Activated T-helper 1 cell treated with anti-CD3 and anti-CD28 coated beads, Interleukin-2, amount 50 U/mL, for 16 hours (primary cell): ENCODE results near the gene ATP2B1.

ENCODE experiments used
- DNase-seq, 2 donors: peaks; one replicate each; pipeline ENCODE4 v3.0.0-alpha.2; 2020; ENCODE audit warnings: low read depth in 1 of 2, low spot score in 1 of 2

ATP2B1 gene

DNA sequence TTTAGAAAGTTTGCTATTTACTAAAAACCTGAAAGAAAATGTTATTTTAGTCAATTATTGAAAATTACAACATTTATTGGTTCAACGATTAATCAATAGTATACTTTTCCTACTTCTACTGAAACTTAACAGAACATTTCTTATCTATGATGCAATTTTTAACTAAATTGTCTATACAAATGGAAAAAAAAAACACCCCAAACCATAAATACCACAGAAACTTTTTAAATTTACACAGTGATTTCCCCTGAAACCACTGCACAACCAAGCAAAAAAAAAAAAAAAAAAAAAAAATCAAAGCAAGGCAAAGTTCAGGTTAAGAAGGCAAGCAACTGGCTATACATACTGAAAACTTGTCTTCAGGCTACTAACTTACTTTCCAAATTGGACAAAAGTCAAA, 110.9 kb downstream of the ATP2B1 start:
- no peak for DNase-seq

DNA sequence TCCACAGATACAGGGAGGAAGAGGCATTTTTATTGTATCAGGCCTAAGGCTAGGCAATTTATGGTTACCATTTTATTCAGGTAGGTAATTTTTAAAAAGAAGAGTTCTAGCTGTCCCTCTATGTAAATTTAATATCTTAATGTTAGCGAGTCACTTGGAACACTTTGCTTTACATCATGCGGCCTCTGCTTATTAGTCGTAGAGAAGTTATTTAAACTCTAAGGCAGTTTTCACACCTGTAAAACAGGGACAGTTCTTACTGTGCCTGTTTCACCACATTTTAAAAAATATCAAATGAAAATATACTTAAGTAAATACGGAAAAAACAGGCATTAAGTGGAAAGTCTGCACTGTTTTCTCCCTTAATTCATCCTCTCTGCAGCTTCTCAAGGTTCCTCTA, 111.4 kb downstream of the ATP2B1 start:
- no peak for DNase-seq

DNA sequence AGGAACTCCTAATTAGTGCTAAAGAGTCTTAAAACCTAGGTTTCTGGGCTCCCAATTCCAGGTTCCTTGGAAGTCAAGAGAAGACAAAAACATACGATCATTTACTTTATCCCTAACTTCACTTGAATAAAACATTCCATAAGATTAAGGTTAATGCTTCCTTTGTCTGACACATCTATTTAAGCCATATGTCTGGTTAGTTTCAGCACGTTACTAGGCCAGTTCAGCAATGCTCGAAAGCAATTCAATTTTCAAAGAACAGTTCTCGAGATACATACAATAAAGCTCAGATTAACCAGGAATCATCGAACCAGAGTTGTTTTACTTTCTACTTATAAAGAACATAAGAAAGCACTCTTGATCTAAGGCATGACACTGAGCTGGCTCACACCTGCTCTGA, 114.8 kb downstream of the ATP2B1 start:
- no peak for DNase-seq

DNA sequence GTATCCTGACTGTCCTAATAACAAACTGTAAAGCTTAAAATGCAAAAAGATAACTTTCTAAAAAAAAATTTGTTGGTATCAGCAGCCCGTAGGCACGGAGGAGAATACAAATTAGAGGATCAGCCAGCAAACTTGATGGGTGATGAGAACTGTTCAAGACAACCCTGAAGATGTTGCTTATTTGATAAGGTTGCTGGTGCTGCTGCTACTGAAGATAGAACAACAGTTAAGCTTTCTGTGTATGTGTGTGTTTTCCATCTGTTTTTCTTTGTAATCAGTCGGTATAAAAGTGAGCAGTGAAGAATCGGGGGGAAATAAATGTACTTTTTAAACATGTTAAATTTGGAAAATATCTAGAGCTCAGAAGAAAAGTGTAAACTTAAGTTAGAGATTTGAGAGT, 115.4 kb downstream of the ATP2B1 start:
- no peak for DNase-seq

DNA sequence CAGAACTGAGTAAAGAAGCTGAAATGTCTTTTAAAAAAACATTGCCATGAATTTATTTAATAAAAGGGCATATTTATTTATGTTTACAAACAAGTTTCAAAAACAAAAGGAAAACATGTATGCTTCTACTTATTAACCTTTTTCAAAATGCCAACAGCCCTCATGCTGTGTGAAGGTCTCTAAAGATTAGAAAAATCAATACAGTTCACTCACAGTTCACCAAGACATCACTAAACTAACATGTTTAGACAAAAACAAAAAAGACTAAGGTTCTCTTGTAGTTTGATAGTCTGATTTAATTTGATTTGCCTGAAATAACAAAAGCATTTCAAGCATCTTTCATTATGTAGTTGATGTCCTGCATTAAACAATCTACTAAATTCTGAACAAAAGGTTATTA, 118.9 kb downstream of the ATP2B1 start:
- no peak for DNase-seq

DNA sequence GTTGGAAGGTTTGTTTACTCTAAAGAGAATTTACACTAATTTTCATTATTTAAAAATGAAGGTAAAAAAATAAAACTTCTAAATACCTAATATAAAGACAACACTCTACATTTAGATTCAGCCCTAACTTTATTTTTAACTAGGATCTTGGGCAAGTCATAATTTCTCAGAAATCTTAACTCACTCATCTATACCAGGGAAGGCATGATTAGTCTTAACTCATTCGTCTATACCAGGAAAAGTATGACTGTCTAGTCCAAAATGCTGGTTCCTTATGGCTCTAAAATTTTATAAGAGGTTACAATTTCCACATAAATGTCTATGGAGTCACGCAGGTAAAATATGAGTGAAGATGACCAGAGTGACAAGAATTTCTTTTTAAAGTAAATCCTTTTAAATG, 130.1 kb downstream of the ATP2B1 start:
- DNase-seq = no peak

DNA sequence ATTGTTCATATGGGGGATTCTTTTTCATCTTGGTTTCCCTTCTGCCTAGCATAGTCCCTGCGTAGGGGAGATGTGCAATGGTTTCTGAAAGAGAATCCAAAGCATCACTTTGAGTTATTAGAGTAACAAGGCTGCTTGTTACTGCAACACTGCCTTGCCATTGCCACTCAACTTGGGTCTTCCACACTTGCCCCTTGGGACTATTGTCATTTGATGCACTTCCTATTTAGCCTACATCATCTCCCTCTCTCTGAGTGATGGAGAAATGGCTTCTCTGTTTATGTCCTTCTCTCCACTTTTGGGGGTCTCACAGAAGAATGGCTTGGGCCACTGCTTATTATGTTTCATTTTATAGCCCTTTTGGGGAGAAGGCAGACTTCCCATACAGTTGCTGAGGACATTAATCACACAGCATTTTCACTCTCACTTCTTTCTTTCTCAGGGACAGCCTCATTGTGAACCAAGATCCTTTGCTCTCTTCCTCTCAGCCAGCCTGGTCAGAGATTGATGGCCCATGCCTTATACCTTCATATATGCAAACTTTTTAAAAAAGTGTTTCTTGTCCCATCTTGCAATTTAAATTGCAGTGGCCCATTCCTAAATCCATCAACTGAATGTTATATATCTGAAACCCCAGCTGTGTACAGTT, 131.9 kb downstream of the ATP2B1 start:
- no peak for DNase-seq

DNA sequence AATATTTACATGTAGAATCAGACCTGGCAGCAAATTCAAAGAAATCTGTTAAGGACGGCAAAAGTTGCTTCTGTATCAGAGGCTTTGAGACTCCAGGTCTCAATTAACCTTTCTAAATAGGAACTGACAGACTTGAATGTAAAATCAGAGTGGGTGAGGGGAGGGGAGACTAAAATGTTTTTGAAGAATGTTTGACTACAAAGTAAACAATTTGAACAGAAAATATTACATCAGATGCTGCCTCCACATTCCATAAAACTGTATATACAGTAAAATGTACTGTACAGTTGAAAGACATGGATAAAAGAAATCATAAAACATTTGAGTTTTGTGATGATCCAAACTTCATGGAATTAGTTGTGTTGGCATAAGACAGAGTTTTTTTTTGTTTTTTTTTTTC, 133.3 kb downstream of the ATP2B1 start:
- DNase-seq = no peak

DNA sequence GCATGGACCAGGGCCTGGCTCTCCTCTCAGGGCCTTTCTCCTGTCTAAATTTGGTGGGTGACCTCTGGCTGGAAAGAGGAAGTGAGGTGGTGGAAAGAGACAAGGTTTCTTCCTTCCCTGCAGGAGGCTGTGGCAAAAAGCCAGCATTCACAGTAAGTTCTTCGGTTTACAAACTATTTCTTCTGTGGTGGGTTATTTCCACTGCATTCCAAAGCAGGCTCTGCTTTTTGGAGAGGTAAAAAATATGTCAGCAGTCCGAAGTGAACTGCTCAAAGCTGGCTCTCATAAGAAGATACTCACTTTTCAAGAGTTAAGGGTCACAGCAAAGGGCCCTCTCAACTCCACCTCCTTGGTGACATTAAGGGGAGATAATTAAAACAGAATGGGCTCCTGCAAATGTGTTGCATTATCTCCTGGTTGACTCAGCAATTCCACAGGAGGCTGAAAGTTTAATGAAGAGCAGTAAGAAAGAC, 133.9 kb downstream of the ATP2B1 start:
- no peak for DNase-seq

DNA sequence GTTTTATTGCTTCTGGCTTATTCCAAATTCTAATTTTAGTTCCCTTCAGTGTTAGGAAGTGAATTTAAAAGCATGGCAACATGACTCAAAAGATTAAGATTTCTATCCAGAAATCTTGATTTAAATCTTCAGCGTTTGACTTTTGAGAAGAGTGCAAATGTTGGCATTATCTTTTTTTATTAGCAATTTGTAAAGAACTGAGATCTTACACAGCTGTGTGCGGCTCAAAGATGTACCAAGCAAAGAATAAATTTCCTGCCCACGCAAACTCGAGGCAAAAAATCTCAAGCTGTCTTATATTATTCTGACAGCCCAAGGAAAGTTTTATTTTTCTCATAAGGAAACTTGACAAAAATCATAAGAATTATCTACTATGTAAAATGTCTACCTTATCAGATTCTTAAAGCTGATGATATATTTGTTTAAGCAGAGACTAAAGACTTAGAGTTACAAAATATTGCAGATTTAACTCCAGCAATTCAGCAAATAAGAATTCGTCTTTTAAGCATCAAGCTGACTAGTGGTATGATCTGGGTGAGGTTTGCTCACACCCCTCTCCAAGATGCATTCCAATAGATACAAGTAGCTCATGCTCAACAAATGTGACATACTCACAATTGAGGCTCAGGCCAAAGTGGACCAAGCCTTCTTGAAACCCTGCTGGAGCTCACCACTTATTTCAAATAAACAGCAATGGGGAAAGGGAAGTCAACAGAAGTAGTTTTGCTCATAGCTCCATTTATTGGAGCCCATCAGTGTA, 135.4 kb downstream of the ATP2B1 start:
- no peak for DNase-seq

DNA sequence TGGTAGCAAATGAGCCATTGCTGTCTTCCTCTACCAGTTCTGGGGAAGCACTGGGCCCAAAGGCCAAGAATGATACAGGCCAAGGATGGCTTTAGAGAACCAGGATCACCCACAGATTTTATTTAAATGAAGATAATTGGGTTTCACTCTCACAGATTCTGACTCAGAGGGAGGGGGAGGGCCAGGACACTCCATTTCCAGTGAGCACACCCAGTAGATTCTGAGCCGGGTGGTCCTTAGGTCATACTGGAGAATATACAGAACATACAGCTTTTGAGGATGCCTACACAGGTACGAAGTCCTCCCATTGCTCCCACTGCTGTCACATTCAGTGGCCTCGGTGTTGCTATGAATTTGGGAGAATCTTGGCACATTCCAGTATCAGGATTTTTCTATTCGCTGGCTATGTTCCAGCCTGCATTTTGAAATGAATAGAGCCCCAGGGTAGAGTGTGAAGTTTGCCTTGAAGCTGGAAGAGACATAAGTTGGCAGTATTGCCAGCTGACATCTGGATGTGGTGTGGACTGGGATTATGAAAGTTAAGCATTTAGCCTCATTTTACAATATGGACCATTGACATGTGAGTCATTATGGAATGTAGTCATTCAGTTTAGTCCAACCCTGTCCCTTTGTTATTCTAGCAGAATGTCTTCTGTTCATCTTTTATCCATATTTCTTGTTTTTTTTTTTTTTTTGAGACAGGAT, 137.0 kb downstream of the ATP2B1 start:
- DNase-seq = no peak

DNA sequence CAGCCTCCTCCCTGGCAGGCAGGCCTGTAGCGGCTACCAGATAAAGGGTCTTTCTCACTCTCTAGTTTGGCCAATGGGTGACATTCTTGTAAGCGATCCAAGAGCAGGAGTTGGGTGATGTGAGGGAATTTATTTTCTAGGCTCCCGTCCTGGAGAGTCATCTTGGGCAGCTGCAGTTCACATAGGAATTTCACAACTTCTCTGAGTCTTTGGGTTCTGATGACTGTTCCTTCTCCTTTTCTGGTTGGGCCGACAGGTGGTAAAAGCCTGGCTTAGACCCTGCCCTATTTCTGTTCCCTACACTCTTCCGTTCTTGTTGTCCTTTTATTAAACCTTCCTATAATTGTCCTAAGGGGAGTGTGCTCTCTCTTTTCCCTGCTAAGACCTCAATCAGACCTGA, 140.2 kb downstream of the ATP2B1 start:
- no peak for DNase-seq

DNA sequence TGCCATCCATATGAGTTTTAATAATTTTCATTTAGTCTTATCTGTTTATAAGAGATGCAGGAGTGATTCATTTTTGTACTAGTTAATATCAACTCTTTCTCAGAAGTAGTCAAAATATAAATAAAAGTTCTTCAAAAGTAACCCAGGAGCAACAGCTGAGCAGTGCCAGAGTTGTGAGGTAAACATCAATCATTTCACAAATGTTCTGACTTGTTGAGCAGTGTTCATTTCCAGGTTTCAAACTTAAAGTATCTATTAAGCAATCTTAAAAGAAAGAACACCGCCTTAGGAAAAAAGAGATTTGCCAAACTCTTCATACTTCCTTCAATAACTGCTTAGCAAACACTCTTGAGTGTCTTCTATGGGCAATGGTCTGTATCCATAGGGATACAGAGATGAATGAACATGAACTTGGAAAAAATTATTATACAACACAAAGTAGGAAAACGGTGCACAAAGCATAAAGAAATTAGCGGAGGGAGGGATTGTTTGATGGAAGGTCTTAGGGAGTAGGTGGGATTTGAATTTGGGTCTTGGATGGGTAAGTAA, 140.9 kb downstream of the ATP2B1 start:
- DNase-seq = no peak

DNA sequence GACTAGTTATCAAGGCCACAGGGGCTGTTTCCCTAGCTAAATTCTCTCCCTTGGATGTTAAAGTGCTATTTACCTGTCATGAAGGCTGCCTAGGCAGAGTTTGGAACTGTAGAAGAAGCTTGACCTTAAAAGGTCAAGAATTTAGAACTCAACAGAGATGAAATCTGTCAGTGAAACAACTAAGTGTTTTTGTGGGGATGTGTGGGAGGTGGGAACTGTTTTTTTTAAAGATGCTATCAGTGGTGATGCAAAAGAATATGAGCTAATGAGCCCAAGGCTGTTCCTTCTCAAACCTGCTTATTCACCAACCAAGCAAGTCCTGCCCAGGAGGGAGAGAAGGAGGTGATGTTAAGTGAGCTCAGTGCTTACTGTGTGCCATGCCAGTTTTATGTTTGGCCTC, 142.0 kb downstream of the ATP2B1 start:
- DNase-seq = no peak

DNA sequence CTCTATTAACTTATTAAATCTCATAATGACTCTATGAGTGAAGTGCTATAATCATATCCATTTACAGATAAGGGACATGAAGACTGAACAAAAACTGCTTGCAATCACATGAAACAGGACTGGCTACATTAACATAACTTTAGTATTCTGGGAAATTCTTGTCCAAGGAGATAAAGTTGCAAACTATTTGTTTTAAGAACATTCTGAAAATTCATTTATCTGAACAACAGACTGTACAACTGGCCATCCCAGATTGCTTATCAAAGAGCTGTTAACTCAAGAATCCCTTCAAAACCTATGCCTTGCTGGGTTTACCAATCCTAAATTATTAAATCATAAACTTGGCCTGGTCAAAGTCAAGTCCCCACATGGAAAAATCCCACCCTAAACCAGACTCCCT, 143.6 kb downstream of the ATP2B1 start:
- no peak for DNase-seq

DNA sequence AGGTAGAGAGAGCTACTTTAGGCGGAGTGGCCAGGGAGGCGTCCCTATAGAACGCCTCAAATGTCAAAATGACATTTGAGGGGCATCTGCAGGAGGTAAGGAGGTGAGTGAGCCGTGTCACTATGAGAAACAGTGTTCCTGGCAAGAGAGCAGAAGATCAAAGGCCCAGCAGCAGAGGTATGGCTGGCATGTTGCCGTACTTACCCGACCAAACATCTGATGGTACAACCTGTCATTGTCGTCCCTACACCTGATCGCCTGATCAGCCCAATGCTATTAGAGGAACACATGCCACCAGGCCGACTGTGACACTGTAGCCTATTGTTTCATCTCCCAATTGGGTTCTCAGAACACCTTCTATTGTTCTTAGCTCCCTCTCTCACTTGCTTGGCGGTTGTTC, 148.9 kb downstream of the ATP2B1 start:
- DNase-seq = no peak

DNA sequence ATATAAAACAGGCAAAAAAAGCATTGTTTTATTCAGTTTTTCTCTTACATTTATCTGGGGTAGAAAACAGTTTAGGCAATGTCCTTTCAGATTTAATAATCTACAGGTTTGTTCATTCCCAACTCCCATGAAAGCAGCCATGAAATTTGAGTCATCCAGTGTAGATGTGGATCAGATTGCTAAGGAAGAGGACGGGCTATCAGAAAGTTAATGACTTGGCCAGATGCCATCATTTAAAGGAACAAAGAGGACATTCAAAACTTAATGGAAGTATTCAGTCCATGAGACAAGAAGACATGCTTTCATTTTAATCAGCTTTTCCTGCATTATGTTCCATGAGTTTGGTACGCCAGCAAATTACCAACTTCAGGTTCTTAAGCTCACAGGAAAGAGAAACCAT, 151.7 kb downstream of the ATP2B1 start:
- no peak for DNase-seq

DNA sequence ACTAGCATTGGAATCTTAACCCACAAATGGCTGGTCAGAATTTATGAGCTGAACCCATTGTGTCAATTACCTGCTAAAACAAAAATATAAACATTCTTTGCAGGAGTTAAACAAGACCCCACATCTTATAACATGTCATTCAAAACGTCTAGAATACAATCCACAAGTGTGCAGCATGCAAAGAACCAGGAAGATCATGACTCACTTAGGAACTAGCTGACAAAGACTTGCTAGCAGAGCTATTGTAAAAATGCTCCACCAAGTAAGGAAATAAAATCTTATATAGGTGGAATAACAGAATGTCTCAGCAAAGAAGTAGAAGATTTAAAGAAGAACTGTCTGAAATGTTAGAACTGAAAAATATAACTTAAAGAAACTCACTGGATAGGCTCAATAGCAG, 156.3 kb downstream of the ATP2B1 start:
- no peak for DNase-seq

DNA sequence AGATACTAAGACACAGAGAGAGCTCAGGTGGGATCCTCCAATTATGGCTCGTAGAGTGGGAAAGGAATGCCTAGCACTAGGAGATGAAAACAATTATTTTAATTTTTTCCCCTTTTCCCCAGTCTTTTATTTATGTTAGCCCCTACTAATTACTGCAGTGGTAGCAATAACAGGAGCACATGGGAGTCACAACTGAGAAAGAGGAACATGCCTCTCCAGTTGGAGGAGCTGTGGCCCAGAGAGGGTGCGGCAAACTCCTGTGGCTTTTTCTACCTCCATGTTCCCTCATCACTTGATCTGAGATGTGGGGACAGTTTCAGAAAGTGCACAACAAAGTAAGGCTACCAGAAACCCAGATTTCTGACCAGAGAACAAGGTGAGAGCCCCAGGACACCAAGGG, 156.9 kb downstream of the ATP2B1 start:
- DNase-seq = no peak

DNA sequence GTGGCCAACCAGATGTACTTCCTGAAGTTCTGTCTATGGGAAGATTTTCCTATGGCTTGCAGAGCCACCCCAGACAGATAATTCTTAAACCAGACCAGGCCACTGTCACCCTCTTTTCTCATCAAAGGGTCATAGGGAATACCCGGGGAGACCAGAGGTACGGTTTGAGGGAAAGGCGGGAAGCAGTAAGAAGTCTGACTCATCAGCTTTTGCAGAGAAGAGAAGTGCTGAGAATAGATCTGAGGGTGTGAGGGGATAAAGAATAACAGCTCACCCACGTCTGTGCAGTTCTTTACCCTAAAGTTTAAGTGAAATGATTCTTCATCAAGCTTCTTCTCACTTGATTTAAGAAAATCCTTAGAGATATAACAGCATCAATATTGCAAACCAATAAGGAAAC, 161.5 kb downstream of the ATP2B1 start:
- DNase-seq = no peak

DNA sequence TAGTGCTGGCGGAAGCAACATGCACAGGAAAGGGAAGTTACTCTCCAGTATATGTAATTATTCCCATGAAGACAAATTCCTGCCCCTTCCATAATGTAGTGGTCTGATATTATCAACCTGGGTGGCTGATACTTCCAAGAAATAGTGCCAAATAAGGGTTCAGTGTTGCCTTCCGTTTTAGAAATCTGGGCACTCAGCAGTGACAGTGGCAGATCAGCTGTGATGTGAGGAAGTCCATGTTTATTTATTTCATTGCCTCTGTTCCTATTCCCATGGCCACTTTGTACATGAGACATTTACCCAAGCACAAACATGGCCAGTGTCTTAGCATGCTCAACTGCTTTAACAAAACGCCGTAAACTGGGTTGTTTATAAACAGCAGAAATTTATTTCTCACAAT, 162.5 kb downstream of the ATP2B1 start:
- no peak for DNase-seq

DNA sequence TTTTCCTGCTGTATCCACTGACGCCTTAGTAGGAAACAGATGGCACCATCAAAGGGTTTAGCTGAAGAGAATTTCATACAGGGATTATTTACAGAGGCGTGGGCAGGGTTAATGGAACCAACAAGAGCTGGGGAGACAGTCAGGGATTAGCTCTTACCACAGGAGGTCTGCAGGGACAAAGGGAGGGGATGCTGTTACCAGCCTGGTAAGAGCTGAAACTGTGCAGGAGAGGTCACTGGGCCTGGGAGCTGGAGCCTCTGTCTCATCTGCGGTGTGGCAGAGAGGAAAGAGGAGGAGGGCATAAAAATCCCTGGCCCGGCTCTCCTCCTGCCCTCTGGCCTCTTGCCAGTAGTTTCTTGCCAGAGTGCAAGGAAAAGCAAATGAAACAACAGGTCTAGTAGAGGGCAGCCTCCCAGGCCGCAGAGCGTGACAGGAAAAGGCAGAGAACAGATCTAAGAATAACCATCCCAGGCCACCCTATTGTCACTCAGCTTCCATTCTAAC, 163.9 kb downstream of the ATP2B1 start:
- no peak for DNase-seq
